Gastrocnemius medialis (tissue), 4 donors: ENCODE data around the gene GKN2. TPM values are rescaled to one million over a fixed set of nuclear protein-coding genes. Genes with fewer than 3 reads are reported as not detected.

ENCODE experiments used
- ATAC-seq, 2 donors: fragments of 150-250 bp; one replicate each; pipeline ENCODE4 v1.9.1; 2016
- DNase-seq, 2 donors: peaks; one replicate each; pipeline ENCODE4 v3.0.0-alpha.2; 2019
- H3K27ac ChIP-seq, 4 donors: fragments of 200-600 bp; sonication (generic); 1 replicate in 1 of 4; 2 replicates in 3 of 4; pipeline ENCODE4 v1.5.1; 2016 to 2018; ENCODE audit warnings: mild to moderate bottlenecking in 2 of 4, moderate library complexity in 1 of 4
- H3K27me3 ChIP-seq, 3 donors: fragments of 200-600 bp; sonication (generic) in 2 of 3; 1 replicate in 1 of 3; 2 replicates in 2 of 3; pipeline versions ENCODE4 v1.5.1 to v1.6.0; 2016 to 2019; ENCODE audit warnings: mild to moderate bottlenecking in 1 of 3, moderate library complexity in 1 of 3
- H3K36me3 ChIP-seq, 2 donors: fragments of 200-600 bp; sonication (generic) in 1 of 2; one replicate each; pipeline ENCODE4 v1.5.1; 2017 to 2018
- H3K4me1 ChIP-seq, 2 donors: fragments of 200-600 bp; sonication (generic) in 1 of 2; one replicate each; pipeline ENCODE4 v1.5.1; 2016 to 2017; ENCODE audit warnings: mild to moderate bottlenecking in 2 of 2
- H3K4me3 ChIP-seq, 4 donors: fragments of 200-600 bp; sonication (generic) in 3 of 4; 1 replicate in 1 of 4; 2 replicates in 3 of 4; pipeline ENCODE4 v1.5.1; 2016 to 2019; ENCODE audit warnings: mild to moderate bottlenecking in 2 of 4
- H3K9me3 ChIP-seq, 3 donors: fragments of 200-600 bp; sonication (generic) in 2 of 3; 1 replicate in 1 of 3; 2 replicates in 2 of 3; pipeline ENCODE4 v1.5.1; 2016 to 2019
- CTCF ChIP-seq, 5 experiments: fragments of 450-650 bp in 3 of 5; fragments of 200-600 bp in 2 of 5; sonication (generic) in 2 of 5; IDR thresholded peaks in 4 of 5; conservative IDR thresholded peaks in 1 of 5; 1 replicate in 4 of 5; 2 replicates in 1 of 5; pipeline ENCODE4 v1.5.1; 2016 to 2019; ENCODE audit warnings: antibody characterized with exemption in 5 of 5, mild to moderate bottlenecking in 3 of 5, moderate library complexity in 3 of 5
- POLR2A ChIP-seq, 2 donors: fragments of 450-650 bp; IDR thresholded peaks; one replicate each; pipeline ENCODE4 v1.6.1; 2017; ENCODE audit warnings: antibody characterized with exemption in 2 of 2, mild to moderate bottlenecking in 2 of 2, moderate library complexity in 2 of 2
- in situ Hi-C, 4 donors: fragments of 200-750 bp; cut with MboI; loops; one replicate each; pipeline versions ENCODE4 v1.15.0 to v1.8.0; 2017; ENCODE audit warnings: low sequenced_read_pairs in 4 of 4
- intact Hi-C: fragments of 100-400 bp; cut with DNase I; formaldehyde crosslinking; loops from one replicate; pipeline ENCODE4 v1.15.1; 2023; ENCODE audit warnings: low total_unique reads
- total RNA-seq, 4 donors: library from RNA; depleted of rRNA; stranded (reverse); fragments of >200 nt; gene quantifications; one replicate each; pipeline versions ENCODE4 v1.1.0 to v1.2.3, GENCODE V29; 2016

GKN2 gene
- total RNA-seq, 4 donors from 2014 or later = not detected

DNA sequence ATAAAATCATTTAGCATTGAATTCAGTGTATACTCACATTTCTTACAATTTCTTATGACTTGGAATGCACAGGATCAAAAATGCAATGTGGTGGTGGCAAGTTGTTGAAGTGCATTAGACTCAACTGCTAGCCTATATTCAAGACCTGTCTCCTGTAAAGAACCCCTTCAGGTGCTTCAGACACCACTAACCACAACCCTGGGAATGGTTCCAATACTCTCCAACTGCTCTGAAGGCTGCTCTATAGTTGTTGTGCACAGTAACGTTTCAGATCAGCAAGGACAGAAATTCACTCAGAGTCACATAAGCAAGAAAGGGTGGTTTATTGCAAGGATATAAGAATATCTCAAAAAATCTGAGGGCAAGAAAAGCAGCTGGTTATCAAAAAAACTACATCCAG is 28.3 kb upstream of the GKN2 start:
- in situ Hi-C loops = no loop called here
- H3K27ac ChIP-seq = no peak overlapping the region

GRCh38 chr2:68978098-68978497 is 25.4 kb upstream of the GKN2 start:
- in situ Hi-C loops (no loop called here), intact Hi-C loops (no loop called here)
- Histone ChIP-seq H3K27ac (no peak overlapping the region), H3K36me3 (no peaks in the 10 kb centered on the region), H3K4me1 (no peaks in the 10 kb centered on the region), H3K27me3 (no peaks in the 10 kb centered on the region), H3K4me3 (no peak overlapping the region), H3K9me3 (no peaks in the 10 kb centered on the region)
- TF ChIP-seq POLR2A (IDR thresholded peaks at IDR 0.05) (no peak), CTCF (IDR thresholded peaks at IDR 0.05 in 4 of 5, conservative IDR thresholded peaks at IDR 0.05 in 1 of 5) (no peak)
- no peak for DNase-seq
- no peak for ATAC-seq

More for the DNA sequence above, 28.3 kb upstream of the GKN2 start:
- no peaks in the 10 kb centered on the region for H3K27me3 ChIP-seq
- no peak for ATAC-seq
- TF ChIP-seq CTCF (IDR thresholded peaks at IDR 0.05 in 4 of 5, conservative IDR thresholded peaks at IDR 0.05 in 1 of 5) = no peak
- TF ChIP-seq POLR2A (IDR thresholded peaks at IDR 0.05) = no peak
- no peak overlapping the region for H3K4me3 ChIP-seq
- no peaks in the 10 kb centered on the region for H3K4me1 ChIP-seq
- DNase-seq = no peak
- no peaks in the 10 kb centered on the region for H3K36me3 ChIP-seq
- intact Hi-C loops = no loop called here
- no peaks in the 10 kb centered on the region for H3K9me3 ChIP-seq

DNA sequence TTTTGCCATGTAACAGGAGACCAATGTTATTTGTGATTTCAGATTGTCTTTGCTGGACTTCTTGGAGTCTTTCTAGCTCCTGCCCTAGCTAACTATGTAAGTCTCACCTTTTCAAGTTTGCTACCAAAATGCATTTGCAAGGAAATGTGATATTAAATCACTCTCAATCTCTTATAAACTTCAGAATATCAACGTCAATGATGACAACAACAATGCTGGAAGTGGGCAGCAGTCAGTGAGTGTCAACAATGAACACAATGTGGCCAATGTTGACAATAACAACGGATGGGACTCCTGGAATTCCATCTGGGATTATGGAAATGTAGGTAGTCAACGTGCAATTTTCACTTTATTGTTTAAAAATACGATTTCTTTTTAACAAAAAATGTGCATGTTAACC is 24.8 kb upstream of the GKN2 start:
- ATAC-seq (no peak), DNase-seq (no peak)
- intact Hi-C loops (no loop called here), in situ Hi-C loops (no loop called here)
- TF ChIP-seq CTCF (IDR thresholded peaks at IDR 0.05 in 4 of 5, conservative IDR thresholded peaks at IDR 0.05 in 1 of 5) = no peak
- TF ChIP-seq POLR2A (IDR thresholded peaks at IDR 0.05) = no peak
- Histone ChIP-seq H3K36me3 (no peaks in the 10 kb centered on the region), H3K4me1 (no peaks in the 10 kb centered on the region), H3K4me3 (no peak overlapping the region), H3K9me3 (no peaks in the 10 kb centered on the region), H3K27me3 (no peaks in the 10 kb centered on the region), H3K27ac (no peak overlapping the region)

GRCh38 chr2:68975844-68976243 is 23.2 kb upstream of the GKN2 start:
- no peak overlapping the region for H3K27ac ChIP-seq
- H3K4me1 ChIP-seq = no peaks in the 10 kb centered on the region
- no peaks in the 10 kb centered on the region for H3K27me3 ChIP-seq
- H3K36me3 ChIP-seq = no peaks in the 10 kb centered on the region
- TF ChIP-seq CTCF (IDR thresholded peaks at IDR 0.05 in 4 of 5, conservative IDR thresholded peaks at IDR 0.05 in 1 of 5) = no peak
- TF ChIP-seq POLR2A (IDR thresholded peaks at IDR 0.05) = no peak
- in situ Hi-C loops (no loop called here), intact Hi-C loops (no loop called here)
- H3K9me3 ChIP-seq = no peaks in the 10 kb centered on the region
- DNase-seq = no peak
- H3K4me3 ChIP-seq = no peak overlapping the region
- ATAC-seq = no peak

DNA sequence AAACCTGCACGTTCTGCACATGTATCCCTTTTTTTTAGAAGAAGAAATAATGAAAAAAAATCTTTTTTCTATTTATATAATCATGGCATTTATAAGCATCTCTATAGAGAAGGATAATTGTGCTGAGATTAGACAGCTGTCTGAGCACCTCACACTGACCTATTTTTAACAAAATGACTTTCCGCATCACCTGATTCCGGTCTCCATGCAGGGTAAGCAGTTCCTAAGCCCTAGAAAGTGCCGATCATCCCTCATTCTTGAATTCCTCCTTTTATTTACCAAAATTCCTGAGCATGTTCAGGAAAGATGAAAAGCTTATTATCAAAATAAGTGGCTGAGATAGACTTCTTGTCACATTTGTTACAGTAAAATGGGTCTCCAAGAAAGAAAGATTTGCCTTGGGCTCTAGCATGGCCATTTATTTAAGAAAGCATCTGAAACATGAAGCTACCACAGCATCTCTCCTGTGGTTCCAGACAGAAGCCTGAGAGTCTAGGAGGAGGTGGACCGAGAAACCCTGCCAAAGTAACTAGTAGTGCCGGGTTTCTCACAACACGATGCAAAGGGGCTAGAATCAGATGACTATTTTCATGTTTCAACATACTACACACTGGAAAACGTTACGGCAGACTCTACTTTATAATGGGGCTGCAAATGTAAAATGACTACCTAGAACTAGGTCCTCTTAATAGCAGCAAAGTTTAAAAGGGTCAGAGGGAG is 22.4 kb upstream of the GKN2 start:
- intact Hi-C loops = no loop called here

More for the DNA sequence above, 22.4 kb upstream of the GKN2 start:
- ATAC-seq (no peak), DNase-seq (no peak)
- H3K27ac ChIP-seq = no peak overlapping the region
- no peaks in the 10 kb centered on the region for H3K4me1 ChIP-seq
- no peak for TF ChIP-seq POLR2A (IDR thresholded peaks at IDR 0.05)
- TF ChIP-seq CTCF (IDR thresholded peaks at IDR 0.05 in 4 of 5, conservative IDR thresholded peaks at IDR 0.05 in 1 of 5) = no peak
- H3K9me3 ChIP-seq = no peaks in the 10 kb centered on the region
- in situ Hi-C loops = no loop called here
- no peak overlapping the region for H3K4me3 ChIP-seq
- no peaks in the 10 kb centered on the region for H3K36me3 ChIP-seq
- no peaks in the 10 kb centered on the region for H3K27me3 ChIP-seq
